ENCODE data around the gene CXorf65.

Gene CXorf65

GRCh38 chrX:71105628-71106027, 912 bp downstream of the CXorf65 start:
- DNase-seq = no peak

- DNase-seq = no peak
These were observed 3.2 kb downstream of the CXorf65 start for GRCh38 chrX:71103110-71103983.

DNA sequence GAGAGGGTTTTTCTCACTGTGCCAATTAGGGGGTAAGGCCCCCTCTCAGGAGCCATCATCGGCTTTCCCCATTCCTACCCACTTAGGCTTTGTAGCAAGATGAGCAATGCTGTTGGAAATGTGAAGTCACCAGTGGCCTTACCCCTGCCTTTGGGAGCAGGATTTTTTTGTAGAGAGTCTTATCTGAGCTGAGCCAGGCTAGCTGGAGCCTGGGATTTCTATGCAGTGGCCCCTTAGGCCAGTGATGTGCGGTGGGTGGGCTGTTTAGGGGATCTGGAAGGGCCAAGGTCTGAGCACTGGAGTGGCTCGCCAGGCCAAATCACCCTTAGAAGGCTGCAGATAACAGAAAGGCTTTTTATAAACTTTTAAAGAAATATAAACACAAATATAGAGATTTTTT, 4.2 kb downstream of the CXorf65 start:
- no peak for DNase-seq

- DNase-seq = no peak
These were observed 5.7 kb downstream of the CXorf65 start for GRCh38 chrX:71100581-71101505.

DNA sequence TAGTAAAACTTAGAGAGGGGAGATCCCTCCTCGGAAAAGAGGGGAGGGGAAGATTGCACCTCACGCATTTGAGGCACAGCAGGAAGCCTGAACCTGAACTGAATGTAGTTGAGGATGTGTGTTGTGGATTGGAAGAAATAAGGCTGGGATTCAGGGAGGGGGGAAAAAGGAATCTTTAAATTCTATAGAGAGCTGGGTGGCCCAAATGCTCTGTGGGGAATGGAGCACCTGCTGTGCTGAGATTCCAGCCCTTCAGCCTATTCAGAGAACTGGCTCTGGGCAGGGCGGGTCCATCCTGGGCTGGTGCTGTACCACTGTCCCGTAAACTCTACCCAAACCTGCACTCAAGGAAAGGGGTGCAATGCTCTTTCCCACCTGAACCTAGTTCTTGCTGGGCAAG, 6.8 kb downstream of the CXorf65 start:
- DNase-seq = no peak

- DNase-seq = no peak
These were observed 7.5 kb downstream of the CXorf65 start for GRCh38 chrX:71098951-71099506.

- no peak for DNase-seq
These were observed 8.2 kb downstream of the CXorf65 start for GRCh38 chrX:71098302-71098701.

DNA sequence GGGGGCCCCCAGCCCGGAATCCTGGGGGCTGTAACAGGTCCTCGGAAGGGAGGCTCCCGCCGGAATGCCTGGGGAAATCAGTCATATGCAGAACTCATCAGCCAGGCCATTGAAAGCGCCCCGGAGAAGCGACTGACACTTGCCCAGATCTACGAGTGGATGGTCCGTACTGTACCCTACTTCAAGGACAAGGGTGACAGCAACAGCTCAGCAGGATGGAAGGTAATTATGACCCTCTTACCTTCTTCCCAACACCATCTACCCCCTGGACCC, 9.8 kb downstream of the CXorf65 start:
- no peak for DNase-seq

GRCh38 chrX:71095981-71096759, 10.4 kb downstream of the CXorf65 start:
- peak; percentile 5 for DNase-seq

DNA sequence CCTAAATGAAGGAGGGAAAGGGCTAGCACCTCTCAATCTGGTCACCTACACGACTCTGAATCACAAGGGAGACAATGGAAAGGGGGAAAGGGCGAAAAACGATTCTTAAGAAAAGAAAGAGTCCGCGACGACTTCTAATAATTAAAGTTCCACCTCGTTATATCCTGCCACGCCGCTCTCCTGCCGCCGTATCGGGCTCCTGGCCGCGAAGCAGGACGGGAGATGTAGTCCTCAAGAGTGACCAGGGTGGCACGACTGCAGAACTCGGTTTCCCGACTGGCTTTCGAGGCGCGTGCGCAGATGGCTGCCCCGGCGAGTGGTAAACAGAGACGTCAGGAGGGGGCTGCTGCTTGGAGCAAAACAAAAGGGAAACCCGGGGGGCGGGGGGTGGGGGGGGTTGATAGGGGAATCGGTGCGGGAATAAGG, 11.0 kb downstream of the CXorf65 start, which contains the start of gene FOXO4:
Gene FOXO4, plus strand, starts transcription at position 297 of the 426 bp plus-strand sequence. CDS start 678 bp downstream, outside the sequence.
- peak; percentile 68 for DNase-seq

GRCh38 chrX:71095033-71095432, 11.5 kb downstream of the CXorf65 start:
- no peak for DNase-seq

- no peak for DNase-seq
These were observed 15.3 kb downstream of the CXorf65 start for GRCh38 chrX:71091263-71091662.

GRCh38 chrX:71085900-71086299, 20.6 kb downstream of the CXorf65 start:
- no peak for DNase-seq

GRCh38 chrX:71082822-71083221, 23.7 kb downstream of the CXorf65 start:
- no peak for DNase-seq

GRCh38 chrX:71082124-71082647, 24.4 kb downstream of the CXorf65 start:
- DNase-seq = no peak

- DNase-seq = no peak
These were observed 25.0 kb downstream of the CXorf65 start for GRCh38 chrX:71081330-71082123.

- DNase-seq = no peak
These were observed 36.0 kb downstream of the CXorf65 start for GRCh38 chrX:71070531-71070930.

- peak; percentile 89 for DNase-seq
These were observed 38.3 kb downstream of the CXorf65 start, which contains the start of gene SNX12 for GRCh38 chrX:71068044-71068918. Gene SNX12, minus strand, starts transcription at chrX:71068334. Its CDS starts 28 bp downstream, at chrX:71068306.

GRCh38 chrX:71067712-71068043, 38.9 kb downstream of the CXorf65 start:
- no peak for DNase-seq

DNA sequence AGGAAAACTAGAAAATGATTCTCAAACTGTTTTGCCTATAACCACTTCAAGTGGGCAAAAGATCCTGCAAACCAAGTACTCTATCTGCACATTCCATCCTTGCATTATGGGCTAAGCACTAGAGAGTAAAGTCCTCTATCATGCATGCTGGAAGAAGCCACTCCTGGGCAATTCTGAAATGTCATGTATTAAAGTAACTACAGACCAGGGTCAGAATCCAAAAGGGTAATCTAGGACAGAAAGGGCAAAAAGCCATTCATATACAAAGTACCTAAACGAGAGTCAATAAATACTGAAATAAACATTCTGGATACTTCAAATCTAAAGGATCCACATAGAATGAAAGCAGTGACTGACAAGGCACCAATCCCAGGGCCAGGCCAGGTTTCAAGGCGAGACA, 39.5 kb downstream of the CXorf65 start:
- no peak for DNase-seq

- no peak for DNase-seq
These were observed 46.4 kb downstream of the CXorf65 start for GRCh38 chrX:71060127-71060526.

Measured in NCI-H510A (cell line).